Spleen (tissue), 11 donors: ENCODE measurements around the gene CTSH. TPM values are rescaled to one million over a fixed set of nuclear protein-coding genes. Genes with fewer than 3 reads are reported as not detected.
A peak's percentile ranks its signal among the peaks of the same experiment; 100 is the strongest.

Source experiments
- DNase-seq: peaks from one replicate; pipeline ENCODE4 v3.0.0-alpha.2; 2020
- H3K27ac ChIP-seq, 8 donors: fragments of 200-600 bp; sonication (generic) in 7 of 8; 1 replicate in 4 of 8; 2 replicates in 4 of 8; pipeline versions ENCODE4 v1.5.0 to v1.8.0; 2016 to 2021; ENCODE audit warnings: inconsistent platforms in 4 of 8, mild to moderate bottlenecking in 4 of 8, moderate library complexity in 1 of 8
- H3K27me3 ChIP-seq, 7 donors: fragments of 200-600 bp; sonication (generic) in 6 of 7; replicated peaks in 1 of 7; 1 replicate in 4 of 7; 2 replicates in 3 of 7; pipeline versions ENCODE4 v1.5.0 to v1.8.0; 2016 to 2021; ENCODE audit warnings: inconsistent platforms in 3 of 7, mild to moderate bottlenecking in 1 of 7
- H3K36me3 ChIP-seq, 6 donors: fragments of 200-600 bp; sonication (generic) in 5 of 6; 1 replicate in 4 of 6; 2 replicates in 2 of 6; pipeline versions ENCODE4 v1.5.0 to v1.8.0; 2016 to 2021; ENCODE audit warnings: inconsistent platforms in 2 of 6
- H3K4me1 ChIP-seq, 6 donors: fragments of 200-600 bp; sonication (generic) in 5 of 6; 1 replicate in 3 of 6; 2 replicates in 3 of 6; pipeline versions ENCODE4 v1.5.0 to v1.8.0; 2016 to 2021; ENCODE audit warnings: inconsistent platforms in 3 of 6
- H3K4me3 ChIP-seq, 8 donors: fragments of 200-600 bp; sonication (generic) in 7 of 8; 1 replicate in 4 of 8; 2 replicates in 4 of 8; pipeline versions ENCODE4 v1.5.0 to v1.8.0; 2016 to 2021; ENCODE audit warnings: inconsistent platforms in 4 of 8, mild to moderate bottlenecking in 4 of 8, moderate library complexity in 2 of 8
- H3K9me3 ChIP-seq, 8 donors: fragments of 200-600 bp; sonication (generic) in 7 of 8; 1 replicate in 4 of 8; 2 replicates in 4 of 8; pipeline versions ENCODE4 v1.5.0 to v1.8.0; 2016 to 2021; ENCODE audit warnings: inconsistent platforms in 4 of 8
- POLR2A ChIP-seq, 3 donors: fragments of 450-650 bp; IDR thresholded peaks; one replicate each; pipeline ENCODE4 v1.5.1; 2017; ENCODE audit warnings: antibody characterized with exemption in 3 of 3, mild to moderate bottlenecking in 1 of 3
- POLR2AphosphoS5 ChIP-seq, 3 donors: sonication (generic); formaldehyde crosslinking; IDR thresholded peaks; one replicate each; pipeline ENCODE4 v1.5.1; 2017; ENCODE audit warnings: antibody characterized with exemption in 3 of 3
- WGBS, 5 donors: extraction: QIAGEN DNeasy Blood & Tissue Kit in 3 of 5; methylation state at CpG; one replicate each; pipeline versions ENCODE4 v1.1.5 to v1.1.7; 2013 to 2018; 5-methylcytosine and 5-hydroxymethylcytosine counted together
- intact Hi-C: fragments of 100-400 bp; cut with DNase I; formaldehyde crosslinking; loops from one replicate; pipeline ENCODE4 v1.15.0; 2023; ENCODE audit warnings: low total_unique reads
- polyA plus RNA-seq, 3 donors: library from polyadenylated mRNA; stranded (reverse); fragments of 200-250 nt; gene quantifications; one replicate each; pipeline ENCODE4 v1.2.1, GENCODE V29; 2013
- total RNA-seq, 7 donors: library from RNA; depleted of rRNA in 3 of 7; stranded (reverse); fragments of >200 nt in 3 of 7; fragmentation: NEBNext Ultra II Directional in 4 of 7; extraction: Animal tissue kit (Norgen Biotek cat#: 25700) in 4 of 7; gene quantifications; one replicate each; pipeline versions ENCODE4 v1.1.0 to v1.2.1, GENCODE V29; 2016 to 2021
- TF ChIP-seq, protein P1 (sequence below), 11 experiments: fragments of 200-600 bp in 7 of 11; fragments of 450-650 bp in 4 of 11; sonication (generic) in 4 of 11; IDR thresholded peaks in 8 of 11; conservative IDR thresholded peaks in 3 of 11; 1 replicate in 7 of 11; 2 replicates in 4 of 11; pipeline versions ENCODE4 v1.4.0 to v1.8.0; 2016 to 2021; ENCODE audit warnings: antibody characterized with exemption in 11 of 11, inconsistent platforms in 4 of 11, mild to moderate bottlenecking in 1 of 11
- donor health status: healthy with polysubstance abuse.
- donor health status: DM: no; HTN: no; CAD: no; lungs with moderate emphysema.
- donor health status: DM: no; HTN: no; CAD: no.
- donor health status: Bipolar disorder and iron deficiency.
- donor health status: healthy.
- donor health status: DM: no; HTN: no; CAD: no.
- donor health status: DM: yes; HTN: yes; CAD: no.

CTSH gene
- total and polyA plus RNA-seq, 10 donors: 112 to 381 (median 256) TPM

DNA sequence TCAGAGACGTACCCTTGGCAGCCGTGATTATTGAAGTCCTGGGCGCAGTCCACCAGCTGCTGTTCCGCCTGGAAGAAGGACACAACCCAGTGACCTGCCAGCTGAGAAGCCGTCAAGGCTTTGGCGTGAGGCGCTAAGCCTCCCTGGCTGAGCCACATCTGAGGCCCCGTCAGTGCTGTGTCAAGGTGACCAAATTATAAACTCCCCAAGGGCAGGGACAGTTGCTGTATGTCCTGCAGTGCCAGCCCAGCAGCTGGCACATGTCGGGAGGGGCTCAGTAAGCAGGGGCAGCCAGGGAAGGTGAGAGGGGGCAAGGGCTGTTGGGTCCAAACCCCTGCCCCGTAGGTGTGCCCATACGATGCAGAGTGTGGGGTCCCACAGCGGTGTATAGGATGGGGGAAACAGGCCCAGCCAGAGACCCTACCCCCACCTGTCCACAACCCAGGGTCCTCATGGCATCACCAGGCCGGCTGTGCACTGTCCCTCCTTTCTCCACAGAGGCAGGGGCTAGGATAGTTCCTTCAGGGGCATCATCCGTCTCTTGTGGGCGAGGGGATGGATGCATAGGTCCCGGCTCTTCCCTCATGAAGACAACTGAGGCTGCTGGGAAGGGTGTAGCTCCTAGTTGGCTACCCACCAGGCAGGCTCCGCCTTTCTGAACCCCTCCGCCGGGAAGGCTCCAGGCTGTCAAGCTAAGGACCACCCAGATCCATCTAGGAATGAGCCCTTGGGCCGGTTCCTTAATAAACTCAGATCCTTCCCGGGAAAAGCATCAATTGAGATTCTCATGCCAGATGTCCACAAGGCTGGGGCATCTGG, 13.2 kb downstream of the CTSH start:
- peak; percentile 67 for DNase-seq
- peak in 1 of 3 donors; percentile 58 for TF ChIP-seq POLR2AphosphoS5 (IDR thresholded peaks at IDR 0.05)
- TF ChIP-seq, protein P1, sequence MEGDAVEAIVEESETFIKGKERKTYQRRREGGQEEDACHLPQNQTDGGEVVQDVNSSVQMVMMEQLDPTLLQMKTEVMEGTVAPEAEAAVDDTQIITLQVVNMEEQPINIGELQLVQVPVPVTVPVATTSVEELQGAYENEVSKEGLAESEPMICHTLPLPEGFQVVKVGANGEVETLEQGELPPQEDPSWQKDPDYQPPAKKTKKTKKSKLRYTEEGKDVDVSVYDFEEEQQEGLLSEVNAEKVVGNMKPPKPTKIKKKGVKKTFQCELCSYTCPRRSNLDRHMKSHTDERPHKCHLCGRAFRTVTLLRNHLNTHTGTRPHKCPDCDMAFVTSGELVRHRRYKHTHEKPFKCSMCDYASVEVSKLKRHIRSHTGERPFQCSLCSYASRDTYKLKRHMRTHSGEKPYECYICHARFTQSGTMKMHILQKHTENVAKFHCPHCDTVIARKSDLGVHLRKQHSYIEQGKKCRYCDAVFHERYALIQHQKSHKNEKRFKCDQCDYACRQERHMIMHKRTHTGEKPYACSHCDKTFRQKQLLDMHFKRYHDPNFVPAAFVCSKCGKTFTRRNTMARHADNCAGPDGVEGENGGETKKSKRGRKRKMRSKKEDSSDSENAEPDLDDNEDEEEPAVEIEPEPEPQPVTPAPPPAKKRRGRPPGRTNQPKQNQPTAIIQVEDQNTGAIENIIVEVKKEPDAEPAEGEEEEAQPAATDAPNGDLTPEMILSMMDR (IDR thresholded peaks at IDR 0.05 in 8 of 11, conservative IDR thresholded peaks at IDR 0.05 in 3 of 11): no peak
- TF ChIP-seq POLR2A (IDR thresholded peaks at IDR 0.05): no peak
- WGBS, 5 donors: 77 to 95% (median 90%) methylated on average over 17 to 21 of the region's 21 CpGs
- Histone ChIP-seq H3K9me3 (no peaks in the 10 kb centered on the region), H3K27me3 (no peaks in the 10 kb centered on the region), H3K4me3 (no peak overlapping the region), H3K4me1 (peaks cover 0 to 42% (median 20%) of the 10 kb centered on the region in 6 donors), H3K36me3 (peaks cover 0 to 96% (median 48%) of the 10 kb centered on the region in 6 donors), H3K27ac (no peak overlapping the region)
- intact Hi-C loops: no loop called here

DNA sequence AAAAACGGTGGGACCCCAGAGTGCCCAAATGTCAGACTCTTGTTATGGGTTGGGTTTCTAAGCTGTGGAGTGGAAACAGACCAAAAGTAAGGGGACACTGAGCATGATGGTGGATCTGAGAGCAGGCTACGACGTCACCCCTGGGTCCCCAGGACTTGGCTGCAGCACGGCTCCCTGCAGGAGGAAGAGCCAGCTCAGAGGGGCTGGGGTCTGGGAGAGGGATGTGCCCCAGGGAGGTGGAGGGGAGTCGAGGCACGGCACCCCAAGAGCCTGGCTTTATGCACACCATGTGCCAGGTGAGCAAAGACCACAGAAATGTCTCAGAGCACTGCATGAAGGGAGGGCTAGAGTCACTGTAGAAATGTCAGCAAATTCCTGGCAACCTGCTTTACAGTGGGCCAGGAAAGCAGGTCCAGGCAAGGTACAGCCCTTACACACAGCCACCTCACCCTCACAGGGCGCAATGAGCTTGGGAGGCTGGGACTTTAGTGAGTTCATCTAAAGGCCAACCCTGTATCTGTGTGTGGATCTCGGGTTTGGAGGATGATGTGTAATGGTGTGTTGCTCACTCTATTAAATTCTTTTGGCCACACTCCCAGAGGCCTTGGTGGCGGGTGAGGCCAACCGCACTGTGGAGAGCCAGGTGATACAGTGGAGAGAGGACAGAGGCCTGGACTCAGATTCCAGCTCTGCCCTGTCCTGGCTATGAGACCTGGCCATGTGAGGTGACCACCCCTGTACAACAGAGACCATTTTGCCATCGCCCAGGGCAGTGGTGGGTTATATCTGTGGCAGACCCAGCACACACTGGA, 14.1 kb downstream of the CTSH start:
- 74 to 85% (median 78%) methylated on average over 10 to 11 of the region's 11 CpGs for WGBS, 5 donors
- Histone ChIP-seq H3K4me1 (peaks cover 0 to 38% (median 13%) of the 10 kb centered on the region in 6 donors), H3K27me3 (no peaks in the 10 kb centered on the region), H3K27ac (no peak overlapping the region), H3K4me3 (no peak overlapping the region), H3K9me3 (no peaks in the 10 kb centered on the region), H3K36me3 (peaks cover 0 to 100% (median 54%) of the 10 kb centered on the region in 6 donors)
- intact Hi-C loops: no loop called here
- DNase-seq: peak; percentile 61
- TF ChIP-seq, protein P1 (IDR thresholded peaks at IDR 0.05 in 8 of 11, conservative IDR thresholded peaks at IDR 0.05 in 3 of 11): no peak
- TF ChIP-seq POLR2A (IDR thresholded peaks at IDR 0.05): no peak
- peak in 1 of 3 donors; percentile 62 for TF ChIP-seq POLR2AphosphoS5 (IDR thresholded peaks at IDR 0.05)

DNA sequence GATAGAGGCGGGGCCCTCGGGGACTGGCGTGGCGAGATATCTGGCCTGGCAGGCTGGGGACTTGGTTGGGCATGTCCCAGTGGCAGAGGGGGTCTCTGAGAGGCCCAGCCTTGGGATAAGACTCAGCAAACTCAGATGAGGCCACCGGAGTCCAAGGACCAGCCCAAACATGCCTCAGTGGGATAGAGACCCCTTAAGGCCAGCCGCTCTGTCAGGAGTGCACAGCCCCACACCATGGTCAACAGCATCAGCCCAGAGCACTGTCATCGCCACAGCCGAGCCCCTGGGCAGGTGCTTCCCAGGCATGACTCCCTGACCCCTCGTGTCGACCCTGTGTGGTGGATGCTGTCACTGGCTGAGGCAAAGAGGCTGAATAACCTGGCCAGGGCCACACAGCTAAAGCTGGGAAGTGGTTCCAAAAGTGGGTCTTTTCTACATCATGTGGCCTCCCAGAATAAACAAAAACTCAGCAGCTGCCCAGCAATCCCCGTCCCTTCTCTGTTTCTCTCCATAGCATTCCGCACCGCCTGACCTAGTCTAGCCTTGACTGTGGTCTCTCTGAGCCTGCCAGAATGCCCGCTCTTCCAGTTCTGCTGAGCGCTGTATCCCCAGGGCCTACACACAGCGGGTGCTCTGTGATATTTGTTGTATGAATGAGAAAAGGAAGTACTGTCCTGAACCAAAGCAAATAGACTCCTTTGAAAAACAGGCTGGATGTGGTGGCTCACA, 15.1 kb downstream of the CTSH start:
- peak; percentile 69 for DNase-seq
- no peak overlapping the region for H3K27ac ChIP-seq
- H3K4me3 ChIP-seq: no peak overlapping the region
- H3K4me1 ChIP-seq: peaks cover 0 to 28% (median 9%) of the 10 kb centered on the region in 6 donors
- WGBS, 5 donors: 94 to 96% (median 95%) methylated on average over 15 to 16 of the region's 16 CpGs
- peaks cover 0 to 100% (median 59%) of the 10 kb centered on the region in 6 donors for H3K36me3 ChIP-seq
- no peaks in the 10 kb centered on the region for H3K27me3 ChIP-seq
- no peaks in the 10 kb centered on the region for H3K9me3 ChIP-seq
- TF ChIP-seq POLR2A (IDR thresholded peaks at IDR 0.05) (no peak), POLR2AphosphoS5 (IDR thresholded peaks at IDR 0.05) (peak; percentile 28 to 70 (median 49))
- TF ChIP-seq, protein P1 (IDR thresholded peaks at IDR 0.05 in 8 of 11, conservative IDR thresholded peaks at IDR 0.05 in 3 of 11): no peak
- intact Hi-C loops: no loop called here
